GM23338 (cell line): ENCODE results near the gene STAT5B.

Source experiments
- CREB1 ChIP-seq: fragments of 250-450 bp; sonication (Bioruptor Pico); IDR thresholded peaks from 2 replicates; pipeline ENCODE4 v1.5.0; 2020; ENCODE audit warnings: low read depth, mild to moderate bottlenecking, moderate library complexity
- ETS1 ChIP-seq: IDR thresholded peaks from 2 replicates; pipeline ENCODE4 v1.6.1; 2016; ENCODE audit warnings: antibody characterized with exemption
- EZH2 ChIP-seq: fragments of 200-600 bp; sonication (generic); IDR thresholded peaks from one replicate; pipeline ENCODE4 v1.8.0; 2017; ENCODE audit warnings: antibody characterized with exemption, mild to moderate bottlenecking, low read depth; ENCODE audit not compliant: unreplicated experiment
- EZH2phosphoT487 ChIP-seq: fragments of 200-600 bp; sonication (generic); IDR thresholded peaks from one replicate; pipeline ENCODE4 v1.8.1; 2018; ENCODE audit warnings: antibody characterized with exemption; ENCODE audit not compliant: unreplicated experiment
- JUNB ChIP-seq: IDR thresholded peaks from one replicate; pipeline ENCODE4 v1.6.1; 2016; ENCODE audit warnings: antibody characterized with exemption; ENCODE audit not compliant: unreplicated experiment
- POLR2AphosphoS5 ChIP-seq: IDR thresholded peaks from 2 replicates; pipeline ENCODE4 v1.6.1; 2016; ENCODE audit warnings: antibody characterized with exemption, low read depth
- STAT1 ChIP-seq: IDR thresholded peaks from one replicate; pipeline ENCODE4 v1.6.1; 2016; ENCODE audit warnings: antibody characterized with exemption; ENCODE audit not compliant: unreplicated experiment
- TF ChIP-seq, protein P1 (sequence below), 2 experiments: fragments of 200-600 bp in 1 of 2; sonication (generic) in 1 of 2; conservative IDR thresholded peaks; 2 replicates each; pipeline versions ENCODE4 v1.5.1 to v1.6.1; 2016 to 2017; ENCODE audit warnings: antibody characterized with exemption in 2 of 2, low read depth in 2 of 2, mild to moderate bottlenecking in 2 of 2, moderate library complexity in 1 of 2
- TF ChIP-seq, protein P2 (sequence below): IDR thresholded peaks from one replicate; pipeline ENCODE4 v1.6.1; 2018; ENCODE audit warnings: antibody characterized with exemption; ENCODE audit not compliant: unreplicated experiment

GRCh38 chr17:42294469-42295398, 18.5 kb upstream of the STAT5B start:
- TF ChIP-seq, protein P1, sequence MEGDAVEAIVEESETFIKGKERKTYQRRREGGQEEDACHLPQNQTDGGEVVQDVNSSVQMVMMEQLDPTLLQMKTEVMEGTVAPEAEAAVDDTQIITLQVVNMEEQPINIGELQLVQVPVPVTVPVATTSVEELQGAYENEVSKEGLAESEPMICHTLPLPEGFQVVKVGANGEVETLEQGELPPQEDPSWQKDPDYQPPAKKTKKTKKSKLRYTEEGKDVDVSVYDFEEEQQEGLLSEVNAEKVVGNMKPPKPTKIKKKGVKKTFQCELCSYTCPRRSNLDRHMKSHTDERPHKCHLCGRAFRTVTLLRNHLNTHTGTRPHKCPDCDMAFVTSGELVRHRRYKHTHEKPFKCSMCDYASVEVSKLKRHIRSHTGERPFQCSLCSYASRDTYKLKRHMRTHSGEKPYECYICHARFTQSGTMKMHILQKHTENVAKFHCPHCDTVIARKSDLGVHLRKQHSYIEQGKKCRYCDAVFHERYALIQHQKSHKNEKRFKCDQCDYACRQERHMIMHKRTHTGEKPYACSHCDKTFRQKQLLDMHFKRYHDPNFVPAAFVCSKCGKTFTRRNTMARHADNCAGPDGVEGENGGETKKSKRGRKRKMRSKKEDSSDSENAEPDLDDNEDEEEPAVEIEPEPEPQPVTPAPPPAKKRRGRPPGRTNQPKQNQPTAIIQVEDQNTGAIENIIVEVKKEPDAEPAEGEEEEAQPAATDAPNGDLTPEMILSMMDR (conservative IDR thresholded peaks at IDR 0.05; ENCODE audit: low read depth in 2 of 2), result no peak
- no peak for TF ChIP-seq POLR2AphosphoS5
- TF ChIP-seq EZH2, result no peak
- TF ChIP-seq CREB1 (CRISPR knock-in tag), result no peak
- TF ChIP-seq, protein P2, sequence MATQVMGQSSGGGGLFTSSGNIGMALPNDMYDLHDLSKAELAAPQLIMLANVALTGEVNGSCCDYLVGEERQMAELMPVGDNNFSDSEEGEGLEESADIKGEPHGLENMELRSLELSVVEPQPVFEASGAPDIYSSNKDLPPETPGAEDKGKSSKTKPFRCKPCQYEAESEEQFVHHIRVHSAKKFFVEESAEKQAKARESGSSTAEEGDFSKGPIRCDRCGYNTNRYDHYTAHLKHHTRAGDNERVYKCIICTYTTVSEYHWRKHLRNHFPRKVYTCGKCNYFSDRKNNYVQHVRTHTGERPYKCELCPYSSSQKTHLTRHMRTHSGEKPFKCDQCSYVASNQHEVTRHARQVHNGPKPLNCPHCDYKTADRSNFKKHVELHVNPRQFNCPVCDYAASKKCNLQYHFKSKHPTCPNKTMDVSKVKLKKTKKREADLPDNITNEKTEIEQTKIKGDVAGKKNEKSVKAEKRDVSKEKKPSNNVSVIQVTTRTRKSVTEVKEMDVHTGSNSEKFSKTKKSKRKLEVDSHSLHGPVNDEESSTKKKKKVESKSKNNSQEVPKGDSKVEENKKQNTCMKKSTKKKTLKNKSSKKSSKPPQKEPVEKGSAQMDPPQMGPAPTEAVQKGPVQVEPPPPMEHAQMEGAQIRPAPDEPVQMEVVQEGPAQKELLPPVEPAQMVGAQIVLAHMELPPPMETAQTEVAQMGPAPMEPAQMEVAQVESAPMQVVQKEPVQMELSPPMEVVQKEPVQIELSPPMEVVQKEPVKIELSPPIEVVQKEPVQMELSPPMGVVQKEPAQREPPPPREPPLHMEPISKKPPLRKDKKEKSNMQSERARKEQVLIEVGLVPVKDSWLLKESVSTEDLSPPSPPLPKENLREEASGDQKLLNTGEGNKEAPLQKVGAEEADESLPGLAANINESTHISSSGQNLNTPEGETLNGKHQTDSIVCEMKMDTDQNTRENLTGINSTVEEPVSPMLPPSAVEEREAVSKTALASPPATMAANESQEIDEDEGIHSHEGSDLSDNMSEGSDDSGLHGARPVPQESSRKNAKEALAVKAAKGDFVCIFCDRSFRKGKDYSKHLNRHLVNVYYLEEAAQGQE, result no peak
- no peak for TF ChIP-seq ETS1
- no peak for TF ChIP-seq EZH2phosphoT487
- TF ChIP-seq JUNB, result no peak
- TF ChIP-seq STAT1, result no peak
